ENCODE data around the gene ALOX5. TPM values are rescaled to one million over a fixed set of nuclear protein-coding genes. Genes with fewer than 3 reads are reported as not detected.

The ALOX5 gene
- polyA plus RNA-seq, 3 donors from 2014 or later, result 0.99 to 8.0 (median 1.9) TPM

GRCh38 chr10:45454262-45454661 lies 80.2 kb downstream of the ALOX5 start:
- H3K27me3 Mint-ChIP-seq (ENCODE audit: low read depth in 3 of 3), result peaks cover 0 to 7% (median 6%) of the 10 kb centered on the region in 3 donors
- H3K4me1 Mint-ChIP-seq, result peaks cover 0 to 4% of the 10 kb centered on the region in 2 donors
- DNase-seq, result no peak
- no peak overlapping the region for H3K4me3 Mint-ChIP-seq
- H3K27ac Mint-ChIP-seq, result no peak overlapping the region
- no peaks in the 10 kb centered on the region for H3K9me3 Mint-ChIP-seq
- peaks cover 18 to 24% (median 23%) of the 10 kb centered on the region in 3 donors for H3K36me3 Mint-ChIP-seq

DNA sequence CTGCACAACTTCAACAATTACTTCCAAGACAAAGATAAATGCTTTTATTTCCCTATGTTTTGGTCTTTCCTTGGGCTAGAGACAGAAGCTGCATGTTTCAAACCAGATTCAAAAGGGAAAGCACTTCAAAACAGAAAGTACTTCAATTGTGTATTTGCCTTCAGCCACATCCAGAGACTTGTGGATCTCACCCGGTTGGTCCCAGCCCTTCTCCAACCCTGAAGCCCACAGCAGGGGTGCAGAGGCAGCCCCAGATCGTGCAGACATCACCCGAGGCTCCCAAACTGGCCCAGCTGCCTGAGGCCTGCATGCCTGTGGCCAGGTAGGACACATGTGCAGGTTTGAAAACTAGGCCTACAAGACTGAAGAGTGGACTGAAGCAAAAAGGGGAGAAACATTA lies 80.8 kb downstream of the ALOX5 start:
- H3K27me3 Mint-ChIP-seq (ENCODE audit: low read depth in 3 of 3), result peaks cover 0 to 7% (median 6%) of the 10 kb centered on the region in 3 donors
- H3K4me3 Mint-ChIP-seq, result no peak overlapping the region
- no peak for DNase-seq
- peak overlapping the region in 4 of 6 donors; percentile 3 to 51 (median 38) for H3K27ac Mint-ChIP-seq
- H3K9me3 Mint-ChIP-seq, result no peaks in the 10 kb centered on the region
- peaks cover 0 to 4% of the 10 kb centered on the region in 2 donors for H3K4me1 Mint-ChIP-seq
- peaks cover 18 to 25% (median 24%) of the 10 kb centered on the region in 3 donors for H3K36me3 Mint-ChIP-seq

DNA sequence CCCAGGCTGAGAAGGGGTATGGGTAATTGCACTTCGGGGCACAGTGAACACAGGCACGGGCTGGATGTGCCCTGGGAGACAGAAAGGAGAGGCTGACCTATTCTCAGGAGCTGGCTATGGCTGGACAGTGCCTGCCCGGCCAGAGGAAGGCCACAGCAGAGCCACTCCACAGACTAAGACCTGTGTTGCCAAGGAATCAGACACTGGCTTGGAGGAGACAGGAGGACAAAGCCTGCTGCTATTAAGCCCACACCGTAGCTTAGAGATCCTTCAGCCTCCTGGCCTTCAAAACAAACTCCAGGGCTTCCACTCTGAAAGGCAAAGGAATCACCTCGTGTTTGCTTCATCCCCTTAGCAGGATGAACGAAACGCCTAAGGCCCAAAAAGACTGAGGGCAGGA lies 82.2 kb downstream of the ALOX5 start:
- H3K27ac Mint-ChIP-seq, result no peak overlapping the region
- peaks cover 0 to 7% (median 6%) of the 10 kb centered on the region in 3 donors for H3K27me3 Mint-ChIP-seq (ENCODE audit: low read depth in 3 of 3)
- H3K9me3 Mint-ChIP-seq, result no peaks in the 10 kb centered on the region
- peaks cover 0 to 4% of the 10 kb centered on the region in 2 donors for H3K4me1 Mint-ChIP-seq
- peaks cover 24 to 37% (median 25%) of the 10 kb centered on the region in 3 donors for H3K36me3 Mint-ChIP-seq
- no peak for DNase-seq
- no peak overlapping the region for H3K4me3 Mint-ChIP-seq

- peaks cover 0 to 6% (median 6%) of the 10 kb centered on the region in 3 donors for H3K27me3 Mint-ChIP-seq (ENCODE audit: low read depth in 3 of 3)
- peaks cover 19 to 43% (median 25%) of the 10 kb centered on the region in 3 donors for H3K36me3 Mint-ChIP-seq
- H3K4me3 Mint-ChIP-seq, result no peak overlapping the region
- H3K9me3 Mint-ChIP-seq, result no peaks in the 10 kb centered on the region
- DNase-seq, result no peak
- no peak overlapping the region for H3K27ac Mint-ChIP-seq
- peaks cover 0 to 4% of the 10 kb centered on the region in 2 donors for H3K4me1 Mint-ChIP-seq
Observed at GRCh38 chr10:45456822-45457221, 82.8 kb downstream of the ALOX5 start.

- H3K36me3 Mint-ChIP-seq, result peaks cover 19 to 47% (median 30%) of the 10 kb centered on the region in 3 donors
- H3K27ac Mint-ChIP-seq, result no peak overlapping the region
- H3K4me3 Mint-ChIP-seq, result no peak overlapping the region
- peaks cover 2 to 9% (median 6%) of the 10 kb centered on the region in 3 donors for H3K27me3 Mint-ChIP-seq (ENCODE audit: low read depth in 3 of 3)
- DNase-seq, result no peak
- no peaks in the 10 kb centered on the region for H3K9me3 Mint-ChIP-seq
- H3K4me1 Mint-ChIP-seq, result peaks cover 0 to 4% of the 10 kb centered on the region in 2 donors
Observed at GRCh38 chr10:45457487-45457886, 83.5 kb downstream of the ALOX5 start.

GRCh38 chr10:45460235-45460878 lies 86.3 kb downstream of the ALOX5 start:
- H3K36me3 Mint-ChIP-seq, result peaks cover 19 to 47% (median 30%) of the 10 kb centered on the region in 3 donors
- no peaks in the 10 kb centered on the region for H3K9me3 Mint-ChIP-seq

DNA sequence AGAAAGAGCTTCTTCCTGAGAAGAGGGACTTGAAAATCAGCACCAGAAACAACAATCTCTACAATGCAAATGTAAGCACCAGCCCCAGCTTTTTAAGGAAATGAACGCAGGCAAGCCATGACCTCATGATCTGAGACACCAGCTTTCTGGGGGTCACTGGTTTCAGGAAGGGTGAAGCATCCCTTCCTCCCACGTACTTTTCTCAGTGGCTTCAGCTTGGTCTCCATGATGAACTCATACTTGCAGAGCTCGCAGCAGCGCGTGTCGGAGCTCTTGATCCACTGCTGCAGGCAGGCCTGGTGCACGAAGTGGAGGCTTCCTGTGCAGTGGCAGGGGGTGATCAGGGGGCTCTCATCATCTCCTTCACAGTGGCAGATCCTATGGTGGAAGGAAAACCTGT lies 87.0 kb downstream of the ALOX5 start:
- DNase-seq, result no peak
- Mint-ChIP-seq H3K9me3 (no peaks in the 10 kb centered on the region), H3K4me1 (peaks cover 6 to 14% of the 10 kb centered on the region in 2 donors), H3K27me3 (ENCODE audit: low read depth in 3 of 3) (peaks cover 0 to 5% (median 2%) of the 10 kb centered on the region in 3 donors), H3K4me3 (no peak overlapping the region), H3K36me3 (peaks cover 19 to 47% (median 30%) of the 10 kb centered on the region in 3 donors), H3K27ac (no peak overlapping the region)

More at GRCh38 chr10:45460235-45460878, 86.3 kb downstream of the ALOX5 start:
- no peak overlapping the region for H3K4me3 Mint-ChIP-seq
- H3K27ac Mint-ChIP-seq, result peak overlapping the region in 1 of 6 donors; percentile 4
- peaks cover 3 to 8% of the 10 kb centered on the region in 2 donors for H3K4me1 Mint-ChIP-seq
- peaks cover 2 to 5% (median 2%) of the 10 kb centered on the region in 3 donors for H3K27me3 Mint-ChIP-seq (ENCODE audit: low read depth in 3 of 3)
- DNase-seq, result no peak

DNA sequence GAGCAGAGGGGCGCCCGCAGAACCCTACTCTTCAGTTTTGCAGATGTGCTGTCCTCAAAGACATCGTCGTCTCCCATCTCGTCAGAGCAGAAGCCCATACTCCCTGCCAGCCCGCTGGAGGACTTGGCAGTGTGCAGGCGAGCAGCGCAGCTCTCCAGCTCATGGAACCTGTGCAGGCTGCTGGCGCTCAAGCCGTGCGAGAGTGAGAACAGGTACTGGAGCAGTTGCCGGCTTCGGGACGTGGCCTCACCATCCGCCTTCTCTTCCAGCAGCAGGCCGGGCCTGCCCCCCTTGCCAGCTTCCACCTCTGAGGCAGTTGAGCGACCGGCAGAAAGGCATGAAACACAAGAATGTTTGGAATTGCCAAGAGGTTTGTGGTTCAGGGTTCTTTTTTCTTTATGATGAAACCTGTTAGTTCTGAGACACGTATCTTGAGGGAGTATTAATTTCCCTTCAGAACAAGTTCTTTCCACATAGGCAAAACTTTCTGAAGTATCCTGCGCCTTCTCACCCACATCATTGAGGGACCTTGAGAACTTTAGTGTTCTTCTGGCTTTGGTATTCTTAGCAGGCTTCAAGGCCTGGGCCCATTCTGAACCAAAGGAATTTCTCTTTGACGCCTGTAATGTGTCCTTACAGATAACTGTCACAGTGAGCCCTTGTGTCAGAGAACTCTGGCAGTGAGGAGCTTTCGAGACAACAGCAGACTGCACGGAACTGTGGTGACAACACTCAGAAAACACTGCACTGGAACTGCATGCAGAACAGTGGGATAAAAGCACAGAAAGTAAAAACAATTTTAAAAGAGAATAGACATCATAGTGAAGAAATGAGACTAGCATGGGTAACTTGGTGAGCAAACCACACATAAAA lies 89.5 kb downstream of the ALOX5 start:
- H3K36me3 Mint-ChIP-seq, result peaks cover 6 to 31% (median 13%) of the 10 kb centered on the region in 3 donors
- peaks cover 6 to 14% of the 10 kb centered on the region in 2 donors for H3K4me1 Mint-ChIP-seq
- H3K4me3 Mint-ChIP-seq, result no peak overlapping the region

GRCh38 chr10:45464958-45465567 lies 91.0 kb downstream of the ALOX5 start:
- DNase-seq, result peak; percentile 62 to 74 (median 65)
- Mint-ChIP-seq H3K27ac (peak overlapping the region in 2 of 6 donors; percentile 8 to 13), H3K4me1 (peaks cover 15 to 24% of the 10 kb centered on the region in 2 donors), H3K36me3 (peaks cover 0 to 21% (median 10%) of the 10 kb centered on the region in 3 donors), H3K4me3 (no peak overlapping the region), H3K27me3 (ENCODE audit: low read depth in 3 of 3) (peaks cover 0 to 3% (median 2%) of the 10 kb centered on the region in 3 donors), H3K9me3 (no peaks in the 10 kb centered on the region)

More for the DNA sequence above, 89.5 kb downstream of the ALOX5 start:
- Mint-ChIP-seq H3K27ac (no peak overlapping the region), H3K9me3 (no peaks in the 10 kb centered on the region), H3K27me3 (ENCODE audit: low read depth in 3 of 3) (peaks cover 0 to 5% (median 2%) of the 10 kb centered on the region in 3 donors)
- DNase-seq, result no peak

GRCh38 chr10:45466784-45467183 lies 92.8 kb downstream of the ALOX5 start:
- H3K36me3 Mint-ChIP-seq, result peaks cover 0 to 5% (median 5%) of the 10 kb centered on the region in 3 donors
- no peak overlapping the region for H3K27ac Mint-ChIP-seq
- no peak for DNase-seq
- no peak overlapping the region for H3K4me3 Mint-ChIP-seq
- no peaks in the 10 kb centered on the region for H3K9me3 Mint-ChIP-seq
- H3K27me3 Mint-ChIP-seq (ENCODE audit: low read depth in 3 of 3), result peaks cover 0 to 3% (median 2%) of the 10 kb centered on the region in 3 donors
- H3K4me1 Mint-ChIP-seq, result peaks cover 27 to 41% of the 10 kb centered on the region in 2 donors

DNA sequence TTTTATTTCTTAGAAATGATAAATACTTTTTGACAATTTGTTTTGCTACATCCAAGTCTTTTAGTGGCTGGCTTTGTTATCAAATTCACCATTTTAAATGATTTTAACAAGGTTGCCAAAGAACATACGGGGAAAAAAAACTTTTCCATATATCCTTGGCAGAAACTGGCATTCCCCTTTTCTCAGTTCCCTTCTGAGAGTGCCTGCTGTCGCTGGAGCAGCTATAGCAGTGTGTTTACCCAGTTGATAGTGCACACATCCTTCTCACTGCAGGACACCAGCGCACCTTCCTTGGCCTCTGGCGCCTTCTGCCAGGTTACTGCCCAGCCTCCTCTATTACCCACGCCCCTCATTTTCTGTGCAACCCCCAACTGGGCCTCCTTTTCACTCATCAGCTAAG lies 94.1 kb downstream of the ALOX5 start:
- Mint-ChIP-seq H3K4me3 (no peak overlapping the region), H3K4me1 (peaks cover 29 to 48% of the 10 kb centered on the region in 2 donors), H3K27me3 (ENCODE audit: low read depth in 3 of 3) (no peaks in the 10 kb centered on the region), H3K9me3 (no peaks in the 10 kb centered on the region), H3K27ac (no peak overlapping the region), H3K36me3 (no peaks in the 10 kb centered on the region)
- no peak for DNase-seq

DNA sequence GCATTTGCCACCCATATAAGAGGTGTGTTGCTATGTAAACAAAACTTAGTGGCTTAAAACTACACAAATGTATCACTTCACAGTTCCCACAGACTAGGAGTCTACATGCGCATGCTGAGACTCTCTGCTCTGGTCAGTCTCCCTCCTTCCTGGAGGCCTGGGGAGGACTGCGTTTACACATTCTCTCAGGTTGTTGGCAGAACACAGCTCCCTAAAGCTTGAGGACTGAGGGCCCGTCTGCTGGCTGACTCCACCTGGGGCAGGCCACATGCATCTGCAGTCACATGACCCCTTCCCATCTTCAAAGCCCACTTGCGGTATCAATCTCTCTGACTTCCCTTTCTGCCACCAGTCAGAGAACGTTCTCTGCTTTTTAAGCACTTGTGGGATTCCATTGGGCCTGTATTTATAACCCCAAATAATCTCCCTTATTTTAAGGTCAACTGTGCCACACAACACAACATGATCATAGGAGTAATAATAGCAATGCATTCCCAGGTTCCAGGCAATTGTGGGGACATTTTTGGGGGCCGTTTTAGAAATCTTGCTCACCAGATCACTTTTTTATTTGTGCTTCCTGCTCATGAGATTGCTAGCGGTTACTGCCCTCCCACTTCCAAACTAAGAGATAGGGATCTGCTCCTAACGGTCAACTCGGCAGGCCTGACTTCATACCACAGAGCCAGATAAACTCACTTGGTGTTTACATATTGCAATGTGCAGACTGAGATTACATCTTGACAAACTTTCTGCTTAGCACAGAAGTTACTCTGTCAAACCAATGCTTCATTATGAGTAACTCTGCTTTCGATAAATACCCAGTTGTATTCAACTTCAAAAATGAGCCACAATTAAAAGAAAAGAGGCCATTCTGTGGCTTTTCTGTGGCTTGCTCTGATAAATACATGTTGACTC lies 96.3 kb downstream of the ALOX5 start:
- peaks cover 0 to 3% (median 0%) of the 10 kb centered on the region in 3 donors for H3K36me3 Mint-ChIP-seq
- DNase-seq, result peak; percentile 8 to 11 (median 9)
- H3K27ac Mint-ChIP-seq, result peak overlapping the region; percentile 25 to 87 (median 84)
- H3K27me3 Mint-ChIP-seq (ENCODE audit: low read depth in 3 of 3), result no peaks in the 10 kb centered on the region
- peak overlapping the region; percentile 7 to 63 (median 24) for H3K4me3 Mint-ChIP-seq
- H3K4me1 Mint-ChIP-seq, result peaks cover 26 to 45% of the 10 kb centered on the region in 2 donors
- H3K9me3 Mint-ChIP-seq, result no peaks in the 10 kb centered on the region

Measured in immature natural killer cell (primary cell).